Tibial nerve (tissue), 4 donors: ENCODE results near the gene P2RY8. TPM values are rescaled to one million over a fixed set of nuclear protein-coding genes. Genes with fewer than 3 reads are reported as not detected.

ENCODE experiments used
- DNase-seq, 2 donors: peaks; one replicate each; pipeline ENCODE4 v3.0.0-alpha.2; 2019; ENCODE audit warnings: low spot score in 2 of 2
- H3K27ac ChIP-seq, 4 donors: fragments of 200-600 bp; sonication (generic) in 3 of 4; one replicate each; pipeline ENCODE4 v1.5.1; 2017 to 2019; ENCODE audit warnings: mild to moderate bottlenecking in 1 of 4
- H3K27me3 ChIP-seq, 2 donors: fragments of 200-600 bp; sonication (generic) in 1 of 2; one replicate each; pipeline versions ENCODE4 v1.5.1 to v1.6.0; 2017 to 2019
- H3K36me3 ChIP-seq, 3 donors: fragments of 200-600 bp; sonication (generic); one replicate each; pipeline ENCODE4 v1.5.1; 2018 to 2019
- H3K4me1 ChIP-seq, 4 donors: fragments of 200-600 bp; sonication (generic) in 3 of 4; one replicate each; pipeline ENCODE4 v1.5.1; 2017 to 2019
- H3K4me3 ChIP-seq, 4 donors: fragments of 200-600 bp; sonication (generic) in 3 of 4; one replicate each; pipeline ENCODE4 v1.5.1; 2017 to 2019; ENCODE audit warnings: mild to moderate bottlenecking in 1 of 4, moderate library complexity in 1 of 4
- H3K9me3 ChIP-seq, 4 donors: fragments of 200-600 bp; sonication (generic) in 3 of 4; one replicate each; pipeline ENCODE4 v1.5.1; 2017 to 2019
- CTCF ChIP-seq, 5 experiments: fragments of 200-600 bp in 3 of 5; fragments of 450-650 bp in 2 of 5; sonication (generic) in 3 of 5; IDR thresholded peaks; one replicate each; pipeline ENCODE4 v1.5.1; 2016 to 2019; ENCODE audit warnings: antibody characterized with exemption in 5 of 5, mild to moderate bottlenecking in 3 of 5, moderate library complexity in 2 of 5
- EP300 ChIP-seq, 2 donors: sonication (generic); formaldehyde crosslinking; IDR thresholded peaks; one replicate each; pipeline ENCODE4 v1.6.1; 2017; ENCODE audit warnings: antibody characterized with exemption in 2 of 2, mild to moderate bottlenecking in 1 of 2
- POLR2A ChIP-seq, 2 donors: fragments of 450-650 bp; IDR thresholded peaks; one replicate each; pipeline ENCODE4 v1.6.1; 2017; ENCODE audit warnings: antibody characterized with exemption in 2 of 2, mild to moderate bottlenecking in 2 of 2, moderate library complexity in 2 of 2
- WGBS, 2 donors: methylation state at CpG; one replicate each; pipeline ENCODE4 v1.1.5; 2018; 5-methylcytosine and 5-hydroxymethylcytosine counted together
- total RNA-seq, 4 donors: library from RNA; depleted of rRNA; stranded (reverse); fragments of >200 nt; gene quantifications; one replicate each; pipeline ENCODE4 v1.1.0, GENCODE V29; 2016

The P2RY8 gene
- 1 to 10 TPM in 3 of 4 donors, under 1 TPM in 1; 0.84 to 2.8 (median 1.2) TPM for total RNA-seq

GRCh38 chrX:1537031-1537715 is at the start of gene P2RY8:
Gene P2RY8, minus strand, starts transcription at chrX:1537185. Its CDS starts 70,627 bp downstream, at chrX:1466558.
- Histone ChIP-seq H3K27ac (peak within 1 kb of the TSS in 3 of 4 donors; percentile 60 to 71 (median 68)), H3K9me3 (peaks cover 0 to 7% (median 0%) of the 10 kb centered on the region in 4 donors), H3K36me3 (no peaks in the 10 kb centered on the region), H3K27me3 (no peaks in the 10 kb centered on the region), H3K4me3 (peak within 1 kb of the TSS in 3 of 4 donors; percentile 25 to 50 (median 46)), H3K4me1 (no peaks in the 10 kb centered on the region)
- 62 to 66% methylated on average over 24 to 27 of the region's 27 CpGs for WGBS, 2 donors
- TF ChIP-seq EP300 (IDR thresholded peaks at IDR 0.05) (peak in 1 of 2 donors; percentile 64), POLR2A (IDR thresholded peaks at IDR 0.05) (no peak), CTCF (IDR thresholded peaks at IDR 0.05) (peak in 1 of 5 experiments; percentile 4)
- peak; percentile 47 to 80 for DNase-seq

GRCh38 chrX:1584237-1585011 is 47.4 kb upstream of the P2RY8 start:
- Histone ChIP-seq H3K4me1 (no peaks in the 10 kb centered on the region), H3K27ac (no peak overlapping the region), H3K36me3 (no peaks in the 10 kb centered on the region), H3K4me3 (no peak overlapping the region), H3K9me3 (no peaks in the 10 kb centered on the region), H3K27me3 (no peaks in the 10 kb centered on the region)
- DNase-seq, result no peak
- TF ChIP-seq CTCF (IDR thresholded peaks at IDR 0.05), result no peak
- no peak for TF ChIP-seq EP300 (IDR thresholded peaks at IDR 0.05)
- no peak for TF ChIP-seq POLR2A (IDR thresholded peaks at IDR 0.05)
- 85 to 87% methylated on average over 8 of the region's 8 CpGs for WGBS, 2 donors

- 51 to 59% methylated on average over 26 to 27 of the region's 27 CpGs for WGBS, 2 donors
- Histone ChIP-seq H3K27ac (no peak overlapping the region), H3K9me3 (no peaks in the 10 kb centered on the region), H3K4me1 (no peaks in the 10 kb centered on the region), H3K27me3 (no peaks in the 10 kb centered on the region), H3K4me3 (no peak overlapping the region), H3K36me3 (no peaks in the 10 kb centered on the region)
- TF ChIP-seq POLR2A (IDR thresholded peaks at IDR 0.05) (no peak), CTCF (IDR thresholded peaks at IDR 0.05) (no peak), EP300 (IDR thresholded peaks at IDR 0.05) (no peak)
- no peak for DNase-seq
These were observed 45.9 kb upstream of the P2RY8 start for GRCh38 chrX:1582686-1583437.

GRCh38 chrX:1581132-1581531 is 44.1 kb upstream of the P2RY8 start:
- Histone ChIP-seq H3K27me3 (no peaks in the 10 kb centered on the region), H3K36me3 (no peaks in the 10 kb centered on the region), H3K9me3 (no peaks in the 10 kb centered on the region), H3K27ac (no peak overlapping the region), H3K4me3 (no peak overlapping the region), H3K4me1 (no peaks in the 10 kb centered on the region)
- WGBS, 2 donors, result 37 to 38% methylated on average over 4 of the region's 4 CpGs
- DNase-seq, result peak in 1 of 2 donors; percentile 73
- no peak for TF ChIP-seq POLR2A (IDR thresholded peaks at IDR 0.05)
- TF ChIP-seq CTCF (IDR thresholded peaks at IDR 0.05), result peak; percentile 46 to 62 (median 54)
- TF ChIP-seq EP300 (IDR thresholded peaks at IDR 0.05), result no peak
